Heart left ventricle (tissue), 13 donors: ENCODE data around the gene CLEC4E.

ENCODE experiments used
- CTCF ChIP-seq, 12 donors: fragments of 200-600 bp; sonication (generic) in 4 of 12; IDR thresholded peaks; one replicate each; pipeline versions ENCODE4 v1.5.0 to v1.8.0; 2018 to 2022; ENCODE audit warnings: antibody characterized with exemption in 12 of 12, mild to moderate bottlenecking in 5 of 12
- POLR2A ChIP-seq, 2 donors: fragments of 450-650 bp; IDR thresholded peaks; one replicate each; pipeline ENCODE4 v1.6.1; 2017; ENCODE audit warnings: antibody characterized with exemption in 2 of 2, mild to moderate bottlenecking in 2 of 2, moderate library complexity in 2 of 2
- donor health status: ischemic (EF 13 %, LVEDD 7.1; RV severe dilation, severe dysfunction).
- donor health status: DM: no; HTN: yes; CAD: no.
- donor health status: DM: no; HTN: no; CAD: no.
- donor health status: ischemic (EF 25% LVEDD 6.9; RV normal size, moderate dysfunction).
- donor health status: ischemic (EF 25% LVEDD 5.7; RV mildly dilated, moderate dysfunction).
- donor health status: ischemic (EF 35%, LVEDD 5.7; RV mildly dilated, moderate dysfunction).
- donor health status: nonischemic (EF 11% LVEDD 7.7; RV severe dilation, severe dysfunction).
- donor health status: DM: yes; HTN: yes; CAD: no.
- donor health status: PGD.
- donor health status: ischemic (EF 29% LVEDD 5.4; RV normal size, mild dysfunction).
- donor health status: nonischemic (EF 23%, LVEDD 6.1; RV moderate dilation, normal function).

GRCh38 chr12:8513256-8513655, 27.4 kb downstream of the CLEC4E start, which contains the start of gene CLEC4D:
- TF ChIP-seq CTCF (IDR thresholded peaks at IDR 0.05) (no peak), POLR2A (IDR thresholded peaks at IDR 0.05) (no peak)
